Thyroid gland (tissue), 4 donors: Measurements from ENCODE around the gene RHOJ.

ENCODE experiments used
- CTCF ChIP-seq, 6 experiments: fragments of 200-600 bp in 3 of 6; fragments of 450-650 bp in 3 of 6; sonication (generic) in 3 of 6; IDR thresholded peaks; one replicate each; pipeline ENCODE4 v1.5.1; 2016 to 2019; ENCODE audit warnings: antibody characterized with exemption in 6 of 6, mild to moderate bottlenecking in 2 of 6, inconsistent platforms in 1 of 6, moderate library complexity in 1 of 6
- POLR2A ChIP-seq, 2 donors: fragments of 450-650 bp; IDR thresholded peaks; one replicate each; pipeline ENCODE4 v1.6.1; 2017; ENCODE audit warnings: antibody characterized with exemption in 2 of 2, mild to moderate bottlenecking in 2 of 2, moderate library complexity in 1 of 2

GRCh38 chr14:63214417-63215196, 10.4 kb downstream of the RHOJ start:
- TF ChIP-seq CTCF (IDR thresholded peaks at IDR 0.05), result no peak
- no peak for TF ChIP-seq POLR2A (IDR thresholded peaks at IDR 0.05)
